Measurements from ENCODE around the gene EXD3.

EXD3 gene

DNA sequence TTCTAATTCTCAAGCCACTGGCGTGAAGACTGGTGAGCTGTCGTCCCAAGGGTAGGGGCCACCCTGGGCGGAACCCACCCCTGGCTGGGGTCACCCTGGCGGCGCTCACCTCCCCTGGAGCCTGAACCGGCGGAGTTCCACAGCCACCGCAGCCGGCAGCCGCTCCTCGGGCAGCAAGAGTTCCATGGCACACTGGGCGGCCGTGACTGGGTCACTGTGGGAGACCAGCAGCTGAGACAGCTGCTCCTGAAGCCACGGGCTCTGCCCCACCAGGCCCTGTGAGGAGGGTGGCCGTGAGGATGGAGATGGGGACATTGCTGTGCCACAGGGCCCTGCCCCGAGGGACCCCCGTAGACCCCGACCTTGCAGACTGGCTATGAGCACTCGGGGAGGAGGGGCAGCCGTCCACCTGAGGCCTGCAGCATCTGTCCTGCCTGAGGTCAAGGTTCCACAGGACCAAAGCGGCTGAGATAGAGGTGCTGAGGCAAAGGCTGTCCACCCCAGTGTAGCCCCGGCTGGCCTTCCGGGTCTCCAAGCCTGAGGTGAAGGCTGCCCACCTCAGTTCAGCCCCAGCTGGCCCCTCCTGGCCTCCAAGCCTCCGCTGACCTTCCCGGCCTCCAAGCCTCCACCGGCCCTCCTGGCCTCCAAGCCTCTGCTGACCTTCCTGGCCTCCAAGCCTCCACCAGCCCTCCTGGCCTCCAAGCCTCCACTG lies 70.3 kb downstream of the EXD3 start:
- DNase-seq (ENCODE audit: insufficient read length, low spot score) (no peak), FAIRE-seq (no peak)
- TF ChIP-seq, protein P1, sequence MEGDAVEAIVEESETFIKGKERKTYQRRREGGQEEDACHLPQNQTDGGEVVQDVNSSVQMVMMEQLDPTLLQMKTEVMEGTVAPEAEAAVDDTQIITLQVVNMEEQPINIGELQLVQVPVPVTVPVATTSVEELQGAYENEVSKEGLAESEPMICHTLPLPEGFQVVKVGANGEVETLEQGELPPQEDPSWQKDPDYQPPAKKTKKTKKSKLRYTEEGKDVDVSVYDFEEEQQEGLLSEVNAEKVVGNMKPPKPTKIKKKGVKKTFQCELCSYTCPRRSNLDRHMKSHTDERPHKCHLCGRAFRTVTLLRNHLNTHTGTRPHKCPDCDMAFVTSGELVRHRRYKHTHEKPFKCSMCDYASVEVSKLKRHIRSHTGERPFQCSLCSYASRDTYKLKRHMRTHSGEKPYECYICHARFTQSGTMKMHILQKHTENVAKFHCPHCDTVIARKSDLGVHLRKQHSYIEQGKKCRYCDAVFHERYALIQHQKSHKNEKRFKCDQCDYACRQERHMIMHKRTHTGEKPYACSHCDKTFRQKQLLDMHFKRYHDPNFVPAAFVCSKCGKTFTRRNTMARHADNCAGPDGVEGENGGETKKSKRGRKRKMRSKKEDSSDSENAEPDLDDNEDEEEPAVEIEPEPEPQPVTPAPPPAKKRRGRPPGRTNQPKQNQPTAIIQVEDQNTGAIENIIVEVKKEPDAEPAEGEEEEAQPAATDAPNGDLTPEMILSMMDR (IDR thresholded peaks at IDR 0.05; ENCODE audit: insufficient read depth, missing control alignments), result no peak

DNA sequence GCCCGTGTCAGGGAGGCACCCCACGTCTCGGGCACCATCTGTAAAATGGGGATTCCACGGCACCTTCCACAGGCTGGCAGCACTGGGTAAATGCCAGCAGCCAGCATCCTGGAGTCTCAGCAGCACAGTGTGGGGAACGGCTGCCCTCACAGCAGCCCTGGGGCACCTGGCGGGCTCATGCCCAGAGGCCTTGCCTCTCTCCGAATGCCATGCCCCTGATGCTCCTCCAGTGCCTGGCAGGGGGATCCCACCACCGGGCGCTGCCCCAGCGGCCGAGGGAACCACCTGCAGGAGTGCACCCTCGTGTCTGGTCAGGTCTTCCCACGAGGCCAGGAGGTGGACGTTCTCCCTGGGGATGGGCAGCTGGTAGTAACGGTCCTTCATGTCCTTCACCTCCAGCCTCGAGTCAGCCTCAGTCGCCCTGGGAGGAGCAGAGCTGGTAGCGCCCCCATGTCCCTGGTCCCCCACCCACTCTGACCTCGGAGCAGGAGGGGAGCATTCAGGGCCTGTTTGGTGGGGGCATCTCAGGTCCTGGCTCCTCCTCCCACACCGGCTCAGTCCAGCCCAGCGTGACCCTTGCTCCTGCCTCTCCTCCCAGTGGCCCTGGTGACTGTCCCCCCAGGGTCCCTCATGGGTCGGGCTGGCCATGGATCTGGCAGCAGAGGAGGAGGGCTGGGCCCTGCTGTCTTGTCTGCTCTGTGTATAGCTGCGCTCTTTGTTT lies 71.0 kb downstream of the EXD3 start:
- TF ChIP-seq, protein P1 (IDR thresholded peaks at IDR 0.05; ENCODE audit: insufficient read depth, missing control alignments), result no peak
- DNase-seq (ENCODE audit: insufficient read length, low spot score) (no peak), FAIRE-seq (no peak)

DNA sequence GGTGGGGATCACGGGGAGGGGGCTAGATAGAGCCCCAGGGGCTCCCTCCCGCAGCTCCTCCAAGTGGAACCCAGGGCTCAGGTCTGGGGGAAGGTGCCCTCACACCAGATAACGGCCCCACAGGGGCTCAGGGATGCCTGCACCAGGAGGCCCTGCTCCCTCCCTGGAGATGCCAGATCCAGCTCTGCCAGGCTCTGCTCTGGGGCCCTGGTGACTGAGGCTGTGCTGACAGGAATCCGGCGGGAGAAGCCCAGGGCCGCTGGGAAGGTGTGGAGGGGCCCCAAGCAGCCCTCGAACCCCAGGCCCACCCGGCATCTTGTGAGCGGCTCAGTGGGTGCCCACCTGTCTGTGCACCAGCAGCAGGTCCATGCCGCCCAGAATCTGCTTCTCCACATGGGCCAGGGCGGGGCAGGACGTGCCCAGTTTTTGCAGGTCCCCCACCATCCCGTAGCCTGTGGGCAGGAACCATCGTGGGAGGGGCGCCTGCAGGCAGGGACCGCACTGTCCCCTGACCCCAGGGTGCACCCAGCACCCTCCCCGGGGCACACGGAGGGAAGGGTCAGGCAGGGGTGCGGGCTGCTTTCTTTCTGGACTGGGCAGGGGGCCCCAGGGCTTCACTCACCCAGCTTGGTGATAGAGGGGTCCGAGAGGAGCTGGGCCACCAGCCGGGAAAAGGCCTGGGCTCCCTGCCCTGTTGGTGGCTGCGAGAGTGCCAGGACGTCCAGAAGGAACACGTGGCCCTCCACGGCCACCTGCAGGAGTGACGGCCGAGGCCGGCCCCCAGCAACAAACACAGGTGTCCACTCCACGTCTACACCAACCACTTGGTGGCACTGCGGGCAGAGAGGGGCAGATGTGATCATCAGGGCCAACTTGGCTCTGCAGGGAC lies 72.0 kb downstream of the EXD3 start:
- DNase-seq (ENCODE audit: insufficient read length, low spot score), result no peak
- TF ChIP-seq, protein P1 (IDR thresholded peaks at IDR 0.05; ENCODE audit: insufficient read depth, missing control alignments), result no peak
- FAIRE-seq, result no peak

DNA sequence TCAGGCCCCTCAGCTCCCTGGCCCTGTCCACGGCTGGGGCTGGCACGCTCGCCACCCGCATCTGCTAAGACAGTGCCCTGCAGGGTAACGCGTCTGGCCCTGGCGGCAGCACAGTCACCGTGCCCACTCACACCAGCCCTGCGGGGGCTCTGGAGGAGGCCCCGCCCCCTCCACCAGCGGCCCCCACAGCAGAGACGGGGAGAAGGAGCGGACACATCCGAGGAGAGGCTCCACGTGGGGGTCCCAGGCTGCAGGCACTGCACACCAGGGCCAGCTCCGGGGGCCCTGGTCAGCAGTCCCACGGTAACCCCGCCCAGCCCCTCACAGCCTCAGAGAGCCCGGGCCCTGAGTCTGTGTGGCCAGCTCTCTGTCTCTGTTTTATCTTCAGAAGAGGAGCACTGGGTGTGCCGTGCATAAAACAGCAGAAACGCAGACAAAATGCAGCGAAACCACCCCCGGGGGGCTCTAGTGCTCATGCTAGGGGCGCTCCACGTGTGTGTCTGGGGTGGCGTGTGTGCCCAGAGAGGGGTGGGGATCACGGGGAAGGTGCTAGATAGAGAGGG lies 73.4 kb downstream of the EXD3 start:
- TF ChIP-seq, protein P1 (IDR thresholded peaks at IDR 0.05; ENCODE audit: insufficient read depth, missing control alignments), result no peak
- no peak for DNase-seq (ENCODE audit: insufficient read length, low spot score)
- FAIRE-seq, result no peak

DNA sequence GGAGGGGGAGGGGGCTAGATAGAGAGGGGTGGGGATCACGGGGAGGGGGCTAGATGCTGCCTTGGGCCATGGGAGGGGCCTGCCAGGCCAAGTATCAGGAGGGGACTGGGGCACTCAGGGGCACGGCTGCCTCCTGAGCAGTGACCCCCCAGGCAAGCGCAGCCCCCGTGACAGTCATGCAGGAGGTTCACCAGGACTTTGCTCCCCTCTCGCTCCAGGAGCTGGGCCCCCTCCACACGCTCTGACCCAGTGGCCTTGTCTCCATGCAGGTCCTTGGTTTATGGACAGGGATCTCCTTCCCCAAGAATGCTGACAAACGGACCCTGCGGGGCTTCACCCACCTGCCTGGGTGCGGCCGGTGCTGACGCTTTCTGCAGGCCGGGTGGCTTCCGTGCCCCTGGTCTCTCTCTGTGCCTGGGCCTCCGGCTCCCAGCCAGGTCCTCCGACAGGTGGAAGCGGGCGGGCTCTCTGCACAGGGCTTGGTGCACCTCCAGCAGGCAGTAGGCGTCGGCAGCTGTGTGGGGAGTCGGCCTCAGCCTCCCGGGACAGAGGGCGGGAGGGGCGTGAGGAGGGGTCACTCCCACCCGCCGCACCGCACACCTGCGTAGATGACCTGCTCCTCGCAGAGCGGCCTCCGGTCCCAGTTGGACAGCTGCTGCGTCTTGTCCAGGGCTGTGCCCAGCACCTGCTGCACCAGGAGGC lies 74.0 kb downstream of the EXD3 start:
- DNase-seq (ENCODE audit: insufficient read length, low spot score) (no peak), FAIRE-seq (no peak)

DNA sequence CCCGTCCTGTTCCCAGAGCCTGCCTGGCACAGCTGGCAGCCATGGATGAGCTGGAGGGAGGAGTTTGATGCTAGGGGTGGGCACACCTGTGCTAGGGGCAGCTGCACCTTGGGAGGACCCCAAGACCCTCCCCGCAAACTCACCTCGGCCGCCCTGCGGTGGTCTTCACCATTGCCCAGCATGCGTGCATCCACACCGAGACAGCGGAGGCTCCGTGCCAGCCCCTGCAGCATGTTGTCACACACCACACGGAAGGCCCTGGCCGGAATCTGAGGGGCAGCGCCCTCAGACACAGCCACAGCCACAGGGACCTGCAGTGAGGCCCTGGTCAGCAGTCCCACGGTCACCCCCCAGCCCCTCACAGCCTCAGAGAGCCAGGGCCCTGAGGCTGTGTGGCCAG lies 75.0 kb downstream of the EXD3 start:
- FAIRE-seq (no peak), DNase-seq (ENCODE audit: insufficient read length, low spot score) (no peak)
- TF ChIP-seq, protein P1 (IDR thresholded peaks at IDR 0.05; ENCODE audit: insufficient read depth, missing control alignments), result no peak

More for the DNA sequence above, 74.0 kb downstream of the EXD3 start:
- TF ChIP-seq, protein P1 (IDR thresholded peaks at IDR 0.05; ENCODE audit: insufficient read depth, missing control alignments), result no peak
